GM21423 (cell line): ENCODE data around the gene TRAPPC12.
"Not testable (repeated sequence)": the region's sequence is repeated elsewhere in the genome, so short reads cannot be mapped to it uniquely, and the experiment has no call there.

Experiments used
- ATAC-seq: cut with Tn5 transposase; IDR thresholded peaks from one replicate; pipeline ENCODE4 v1.9.1; 2021; ENCODE audit warnings: mild to moderate bottlenecking, moderate library complexity; ENCODE audit not compliant: unreplicated experiment

The TRAPPC12 gene

DNA sequence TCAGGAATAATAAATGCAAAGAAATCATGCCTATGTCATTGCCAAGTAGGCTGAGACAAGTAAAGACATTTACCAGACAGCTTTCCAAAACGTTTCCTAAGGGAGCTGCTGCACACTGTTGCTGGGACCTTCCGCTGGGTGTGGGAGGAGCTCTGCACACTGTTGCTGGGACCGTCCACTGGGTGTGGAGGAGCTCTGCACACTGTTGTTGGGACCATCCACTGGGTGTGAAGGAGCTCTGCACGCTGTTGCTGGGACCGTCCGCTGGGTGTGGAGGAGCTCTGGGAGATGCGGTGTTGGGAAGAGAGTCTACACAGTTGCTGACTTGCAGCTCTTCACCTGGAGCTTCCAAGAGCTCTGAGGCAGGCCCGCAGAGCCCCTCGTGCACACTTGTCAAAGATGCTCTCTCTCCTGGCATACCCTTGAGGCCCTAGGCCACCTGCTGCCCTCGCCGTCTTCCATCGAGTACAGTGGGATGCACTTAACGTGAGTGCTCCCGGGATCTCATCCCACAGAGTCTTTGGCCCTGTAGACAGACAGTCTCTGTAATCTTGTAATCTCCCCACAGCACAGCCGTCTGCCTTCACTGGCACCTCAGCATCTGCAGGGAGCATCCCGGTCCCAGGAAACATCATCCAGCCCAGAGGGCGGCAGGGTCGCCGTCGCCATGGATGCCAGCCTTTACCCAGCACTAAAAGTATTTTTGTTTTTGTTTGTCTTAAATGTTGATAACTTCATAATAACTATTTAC, 51.4 kb downstream of the TRAPPC12 start:
- no peak for ATAC-seq

DNA sequence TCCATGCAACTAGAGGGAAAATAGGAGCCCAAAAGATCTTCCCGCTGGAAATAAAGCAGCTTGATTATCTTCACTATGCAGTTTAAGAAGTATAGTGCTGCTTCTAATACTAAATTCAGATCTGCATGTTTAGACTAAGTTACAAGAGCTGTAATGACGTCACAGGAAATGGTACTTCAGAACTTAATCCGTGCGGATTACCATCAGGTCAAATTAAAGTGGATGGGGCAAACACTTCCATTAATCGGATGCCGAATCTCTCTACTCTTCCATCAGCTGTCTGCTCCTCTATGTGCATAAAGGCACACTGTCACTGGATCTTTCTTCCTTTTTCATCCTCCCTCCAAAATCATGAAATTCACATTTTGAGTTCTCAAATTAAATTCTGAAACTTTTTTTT, 52.6 kb downstream of the TRAPPC12 start:
- no peak for ATAC-seq

DNA sequence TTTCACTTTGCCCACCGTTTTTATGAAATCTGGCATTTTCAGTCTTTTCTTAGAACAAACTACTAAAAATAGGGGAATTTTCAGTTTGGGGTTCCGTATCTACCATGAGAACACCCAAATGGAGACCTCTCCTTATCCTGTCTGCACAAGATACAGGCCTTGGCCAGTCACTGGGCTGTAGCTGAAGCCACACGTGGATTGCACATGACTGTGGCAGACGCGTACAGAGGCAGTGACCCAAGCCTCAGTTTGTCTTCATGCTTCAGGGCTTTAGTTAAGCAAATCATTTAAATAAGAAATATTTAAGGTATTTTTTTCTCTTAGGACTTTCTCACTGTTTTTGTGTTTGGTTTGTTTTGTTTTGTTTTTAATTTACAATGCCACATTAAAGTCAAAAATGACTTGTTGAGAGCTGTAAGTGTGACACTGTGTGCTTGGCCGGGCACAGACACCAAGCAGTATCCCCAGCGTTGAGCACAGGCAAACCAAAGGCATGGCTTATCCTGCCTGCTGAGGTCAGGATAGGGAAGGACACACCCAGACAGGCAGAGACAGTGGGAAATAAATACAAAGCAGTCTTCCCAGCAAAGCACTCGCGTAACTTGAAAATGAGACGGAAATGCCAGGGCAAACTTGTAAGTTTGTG, 53.3 kb downstream of the TRAPPC12 start:
- no peak for ATAC-seq

DNA sequence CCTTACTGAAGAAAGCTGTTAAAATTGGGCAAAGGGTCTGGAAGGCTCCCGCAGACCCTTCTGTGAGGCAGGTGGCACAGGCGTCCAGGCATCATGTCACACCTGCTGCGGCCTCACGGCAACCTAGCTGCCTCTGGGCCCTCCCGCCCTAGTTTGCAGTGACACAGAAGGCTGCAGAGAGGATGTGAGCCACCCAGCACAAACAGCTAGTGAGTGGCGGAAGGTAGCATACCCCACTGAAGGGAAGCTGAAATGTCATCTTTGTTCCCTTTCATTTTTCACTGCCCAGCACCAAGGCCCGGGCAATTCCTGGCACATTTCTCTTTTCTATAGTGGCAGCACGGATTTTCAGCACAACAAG, 53.8 kb downstream of the TRAPPC12 start:
- no peak for ATAC-seq

DNA sequence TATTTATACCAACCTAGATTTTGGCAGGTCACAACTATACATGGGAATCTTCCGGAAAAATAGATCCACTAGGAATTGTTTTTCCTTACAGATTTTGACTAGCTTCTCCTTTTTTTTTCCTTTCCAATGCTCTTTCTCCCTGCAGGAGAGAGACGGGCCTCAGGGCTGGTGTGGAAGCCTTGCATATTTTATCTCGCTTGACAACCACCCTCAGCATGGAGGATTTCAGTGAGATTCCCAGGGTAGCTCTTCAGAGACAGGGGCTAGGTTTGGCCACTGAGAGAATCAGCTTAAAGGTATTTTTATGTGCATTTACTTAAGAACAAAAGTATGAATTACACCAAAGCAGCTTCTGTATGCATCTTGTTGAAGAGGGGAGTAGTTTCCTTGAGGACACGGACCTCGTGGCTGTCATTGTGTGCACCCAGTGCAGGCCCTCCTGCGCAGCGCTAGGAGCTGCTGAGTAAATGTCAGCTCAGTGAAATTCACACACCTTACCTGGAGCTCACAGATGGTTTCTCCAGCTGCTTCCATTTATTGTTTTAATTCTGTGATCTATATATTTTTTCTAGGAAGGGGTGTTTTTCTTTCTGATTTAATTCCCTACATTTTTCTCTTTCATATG, 54.4 kb downstream of the TRAPPC12 start:
- ATAC-seq: no peak

DNA sequence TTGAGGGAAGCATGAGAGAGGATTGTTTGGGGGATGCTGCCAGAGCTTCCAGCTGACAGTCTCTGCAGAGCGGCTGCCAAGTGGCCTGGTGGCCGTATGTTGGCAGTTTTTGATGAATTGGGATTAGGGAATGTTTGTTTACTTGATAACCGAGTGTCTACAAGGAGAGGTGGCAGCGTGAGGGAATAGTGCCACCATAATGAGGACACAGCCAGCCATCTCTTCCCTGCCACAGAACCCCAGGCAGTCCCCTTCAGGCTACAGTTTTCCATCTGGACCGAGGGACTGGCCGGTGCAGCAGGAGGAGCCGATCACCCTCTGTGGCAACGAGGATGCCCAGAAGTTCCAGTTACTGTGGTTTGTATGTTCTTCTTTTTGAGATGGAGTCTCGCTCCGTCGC, 55.2 kb downstream of the TRAPPC12 start:
- ATAC-seq: no peak

DNA sequence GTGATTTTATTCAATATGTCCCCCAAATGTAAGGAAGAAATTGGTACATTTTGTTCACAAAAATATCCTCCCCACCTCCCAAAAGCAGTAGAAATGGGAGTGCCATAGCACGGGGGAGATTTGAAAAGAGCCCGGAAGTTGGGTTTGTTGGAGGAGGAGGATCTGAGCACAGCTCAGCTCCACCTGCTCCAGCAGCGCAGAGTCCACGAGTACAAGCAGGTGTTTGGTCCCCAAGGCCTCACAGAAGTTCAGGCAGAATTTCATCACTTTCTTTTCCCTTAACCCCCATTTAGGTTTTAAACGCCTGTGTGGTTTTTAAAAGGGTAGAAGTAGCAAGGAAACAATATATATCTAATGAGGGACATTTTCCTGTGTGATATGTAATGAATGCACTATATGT, 56.0 kb downstream of the TRAPPC12 start:
- ATAC-seq: no peak

DNA sequence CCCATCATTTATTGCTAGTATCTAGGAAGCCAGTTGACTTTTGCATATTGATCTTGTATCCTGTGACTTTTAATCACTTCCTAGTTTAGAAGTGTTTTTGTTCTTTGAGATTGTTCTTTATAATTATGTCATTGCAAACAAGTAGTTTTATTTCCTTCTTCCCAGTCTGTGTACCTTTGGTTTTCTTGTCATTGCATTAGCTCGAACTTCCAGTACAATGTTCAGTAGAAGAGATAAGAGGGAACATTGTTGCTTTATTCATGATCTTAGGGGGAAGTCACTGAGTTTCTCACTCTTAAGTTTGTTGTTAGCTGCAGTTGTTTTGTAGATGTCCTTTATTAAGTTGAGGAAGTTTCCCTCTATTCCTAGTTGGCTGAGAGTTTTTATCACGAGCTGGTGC, 61.0 kb downstream of the TRAPPC12 start:
- ATAC-seq: no peak

DNA sequence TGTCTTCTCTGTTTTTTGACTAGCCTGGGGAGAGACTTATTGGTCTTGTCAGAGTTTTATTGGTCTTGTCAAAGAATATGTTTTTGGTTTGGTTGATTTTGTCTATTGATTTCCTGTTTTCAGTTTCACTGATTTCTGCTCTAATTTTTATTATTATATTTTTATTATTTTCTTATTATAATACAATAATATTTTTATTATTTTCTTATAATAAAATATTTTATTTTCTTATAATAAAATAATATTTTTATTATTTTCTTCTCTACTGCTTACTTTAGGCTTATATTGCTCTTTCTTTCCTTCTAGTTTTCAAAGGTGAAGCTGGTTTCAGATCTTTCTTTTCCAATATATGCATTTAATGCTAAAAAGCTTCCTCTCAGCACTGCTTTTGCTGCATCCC, 62.0 kb downstream of the TRAPPC12 start:
- ATAC-seq: no peak

DNA sequence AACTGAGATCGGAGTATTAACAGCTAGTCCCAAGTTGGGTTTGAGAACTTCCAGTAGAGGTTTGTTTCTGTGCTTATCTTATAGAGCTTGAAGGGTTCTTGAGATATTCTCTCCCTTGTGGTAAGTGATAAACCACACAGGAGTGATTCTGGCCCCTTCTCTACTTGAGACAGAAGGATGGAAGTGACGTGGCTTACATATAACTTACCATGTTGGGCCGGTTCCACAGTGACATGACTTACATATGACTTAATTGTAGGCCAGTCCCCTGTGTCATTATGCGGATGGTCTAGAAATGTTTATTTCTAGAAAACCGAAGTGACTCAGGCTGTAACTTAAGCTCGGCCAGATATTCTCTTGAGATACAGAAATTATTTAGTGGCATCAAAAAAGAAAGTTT, 62.7 kb downstream of the TRAPPC12 start:
- no peak for ATAC-seq

DNA sequence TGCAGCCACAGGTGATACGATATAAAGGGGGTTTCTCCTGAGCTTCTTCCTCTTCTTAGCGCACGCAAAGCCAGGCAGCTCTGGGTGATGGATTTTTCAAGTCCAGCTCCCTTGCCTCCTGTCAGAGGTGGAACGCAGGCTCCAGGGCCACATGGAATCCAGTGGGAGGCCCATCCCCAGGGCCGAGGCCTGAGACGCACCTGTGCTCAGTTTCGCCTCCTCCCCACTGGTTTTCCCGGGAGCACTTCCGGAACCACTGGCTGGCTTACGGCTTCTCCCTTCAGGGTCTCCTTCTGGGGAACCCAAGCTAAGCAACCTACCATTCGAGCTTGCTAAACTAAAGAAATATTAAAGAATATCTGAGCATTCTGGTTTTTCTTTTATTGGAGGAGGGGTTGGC, 63.6 kb downstream of the TRAPPC12 start:
- ATAC-seq: no peak

DNA sequence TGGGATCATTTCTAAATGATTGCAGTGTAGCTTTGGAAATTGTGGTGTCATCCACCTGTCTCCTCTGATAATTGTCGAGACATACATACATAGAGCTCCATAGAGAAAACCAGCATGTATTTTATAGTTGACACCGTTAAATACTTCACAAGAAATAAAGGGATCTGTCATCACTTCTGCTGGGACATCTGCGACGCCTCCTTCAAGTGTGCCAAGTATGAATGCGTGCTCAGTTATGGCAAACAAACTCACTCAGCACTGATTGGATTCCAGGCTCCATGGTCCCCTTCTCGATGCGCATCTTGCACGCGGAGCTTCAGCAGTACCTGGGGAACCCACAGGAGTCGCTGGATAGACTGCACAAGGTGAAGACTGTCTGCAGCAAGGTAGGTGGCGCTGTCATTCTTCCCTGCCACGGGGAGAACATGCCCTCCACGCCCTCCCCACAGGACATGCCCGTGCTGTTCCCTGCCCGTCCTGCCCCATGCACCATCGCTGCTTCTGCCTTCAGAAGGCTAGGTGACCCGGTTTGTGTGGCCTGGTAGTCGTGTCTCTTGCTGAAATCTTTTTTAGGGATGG, 64.1 kb downstream of the TRAPPC12 start:
- no peak for ATAC-seq

DNA sequence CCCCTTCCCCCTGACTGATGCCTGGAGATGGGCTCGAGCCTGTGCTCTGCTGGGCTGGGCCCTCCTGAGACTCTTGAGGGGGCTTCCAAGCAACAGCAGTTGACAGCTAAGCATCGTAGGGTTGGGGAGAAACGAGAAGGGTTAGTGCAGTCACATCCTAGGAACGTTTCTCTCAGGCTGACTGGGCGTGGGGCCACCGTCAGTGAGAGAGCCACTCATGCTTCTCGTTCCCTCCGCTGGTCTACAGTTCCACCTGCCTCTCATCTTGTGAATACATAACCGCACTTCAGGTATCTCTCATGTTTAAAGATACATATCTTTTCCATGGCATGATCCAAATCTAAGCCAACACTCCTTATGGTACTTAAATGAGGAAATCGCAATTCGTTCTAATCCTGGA, 66.4 kb downstream of the TRAPPC12 start:
- ATAC-seq: no peak

DNA sequence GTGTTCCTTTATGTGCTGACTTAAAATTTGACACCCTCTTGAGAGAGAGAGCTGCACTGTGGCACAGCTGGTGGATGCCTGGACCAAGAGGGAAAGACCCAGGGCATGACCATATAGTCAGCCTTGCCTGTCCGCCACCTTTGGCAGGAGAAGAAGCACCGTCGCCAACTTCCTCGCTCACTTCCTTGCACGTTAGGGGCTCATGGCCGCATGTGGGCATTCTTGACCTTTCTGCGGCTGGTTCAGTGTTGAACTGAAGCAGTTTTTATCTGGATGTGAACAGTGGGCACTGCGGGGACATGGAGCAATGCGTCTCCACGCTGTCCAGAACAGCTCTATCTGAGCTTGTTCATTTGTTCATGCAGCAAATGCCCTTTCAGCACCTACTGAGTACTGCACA, 66.9 kb downstream of the TRAPPC12 start:
- ATAC-seq: no peak

DNA sequence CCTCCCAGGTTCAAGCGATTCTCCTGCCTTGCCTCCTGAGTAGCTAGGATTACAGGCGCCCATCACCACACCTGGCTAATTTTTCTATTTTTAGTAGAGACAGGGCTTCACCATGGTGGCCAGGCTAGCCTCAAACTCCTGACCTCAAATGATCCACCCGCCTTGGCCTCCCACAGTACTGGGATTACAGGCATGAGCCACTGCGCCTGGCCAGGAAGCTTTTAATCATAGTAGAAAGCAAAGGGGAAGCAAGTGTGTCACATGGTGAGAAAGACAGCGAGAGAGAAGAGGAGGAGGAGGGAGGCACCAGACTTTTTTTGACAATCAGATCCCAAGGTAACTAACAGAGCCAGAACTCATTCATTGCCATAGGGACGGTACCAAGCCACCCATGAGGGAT, 67.7 kb downstream of the TRAPPC12 start:
- ATAC-seq: not testable (repeated sequence)

DNA sequence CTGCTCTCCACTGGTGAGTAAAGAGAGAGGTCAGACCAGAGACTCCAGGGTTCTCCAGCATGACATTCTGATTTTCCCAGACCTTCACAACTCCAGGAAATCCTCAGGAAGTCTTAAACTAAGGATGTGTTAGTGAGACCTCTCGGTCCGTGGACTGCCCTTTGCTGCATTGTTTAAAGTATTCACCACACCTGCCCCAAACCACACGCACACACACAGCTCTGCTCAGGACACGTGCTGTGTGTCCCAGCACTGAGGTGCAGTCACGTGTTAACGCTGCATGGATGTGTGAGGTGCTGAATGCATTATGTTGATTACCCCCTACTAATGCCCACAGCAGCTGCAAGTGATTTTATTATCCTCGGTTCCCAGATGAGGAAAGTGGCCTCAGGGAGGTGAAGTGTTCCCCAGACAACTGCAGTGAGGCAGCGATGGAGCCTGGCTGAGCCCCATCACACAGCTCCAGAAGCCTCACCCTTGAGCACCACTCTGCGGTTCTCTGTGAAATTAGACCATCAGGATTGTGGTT, 68.4 kb downstream of the TRAPPC12 start:
- no peak for ATAC-seq

DNA sequence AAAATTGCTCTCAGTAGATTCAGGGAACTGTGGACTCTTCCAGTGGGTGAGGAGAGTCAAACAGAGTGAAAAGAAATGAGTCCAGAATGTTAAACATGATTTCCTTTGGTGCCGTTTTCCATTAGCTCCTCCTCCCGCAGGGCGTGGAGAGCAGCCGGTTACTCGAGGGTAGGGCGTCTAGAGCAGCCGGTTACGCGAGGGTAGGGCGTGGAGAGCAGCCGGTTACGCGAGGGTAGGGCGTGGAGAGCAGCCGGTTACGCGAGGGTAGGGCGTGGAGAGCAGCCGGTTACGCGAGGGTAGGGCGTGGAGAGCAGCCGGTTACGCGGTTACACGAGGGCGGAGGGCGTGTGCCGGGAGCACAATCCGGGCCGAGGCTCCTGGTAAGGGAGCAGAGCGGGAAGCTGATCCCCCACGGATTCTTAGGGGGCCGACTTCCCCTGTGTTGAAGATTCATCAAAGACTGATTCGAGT, 69.0 kb downstream of the TRAPPC12 start:
- ATAC-seq: not testable (repeated sequence)

DNA sequence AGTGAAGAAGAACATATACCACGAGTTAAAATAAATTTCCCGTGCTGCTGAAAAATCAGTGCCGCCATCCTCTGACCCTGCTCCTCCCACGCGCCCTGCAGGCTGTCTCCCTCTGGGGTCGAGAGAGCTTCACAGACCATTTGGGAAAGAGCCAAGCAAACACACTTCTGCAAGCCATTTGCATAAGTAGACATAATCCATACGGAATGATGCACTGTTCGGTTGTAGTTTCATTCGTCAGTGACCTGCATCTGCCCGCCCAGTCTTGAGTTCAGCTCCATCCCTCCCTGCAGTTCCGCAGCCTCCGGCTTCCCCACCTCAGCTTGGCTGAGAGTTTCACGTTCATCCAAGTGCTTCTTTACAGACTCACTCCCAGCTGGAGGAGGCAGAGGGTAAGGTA, 69.6 kb downstream of the TRAPPC12 start:
- ATAC-seq: no peak

DNA sequence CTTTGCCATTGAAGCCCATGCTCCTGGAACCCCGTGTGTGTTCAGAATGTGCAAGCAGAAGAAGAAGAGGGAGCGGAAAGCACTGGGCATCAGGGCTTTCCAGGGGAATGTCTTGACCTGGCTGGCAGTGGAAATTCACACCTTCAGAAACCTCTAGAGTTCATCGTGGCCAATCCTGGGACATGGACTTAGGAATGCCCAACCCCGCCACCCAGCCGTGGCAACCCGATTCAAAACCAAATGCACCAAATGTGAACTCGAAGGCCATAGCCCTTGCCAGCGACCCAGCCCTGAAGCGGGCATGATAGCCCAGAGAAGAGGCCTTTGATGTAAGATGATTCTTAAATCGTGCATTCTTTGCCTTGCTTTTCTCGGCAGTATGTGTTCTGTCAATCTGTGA, 70.4 kb downstream of the TRAPPC12 start:
- no peak for ATAC-seq

DNA sequence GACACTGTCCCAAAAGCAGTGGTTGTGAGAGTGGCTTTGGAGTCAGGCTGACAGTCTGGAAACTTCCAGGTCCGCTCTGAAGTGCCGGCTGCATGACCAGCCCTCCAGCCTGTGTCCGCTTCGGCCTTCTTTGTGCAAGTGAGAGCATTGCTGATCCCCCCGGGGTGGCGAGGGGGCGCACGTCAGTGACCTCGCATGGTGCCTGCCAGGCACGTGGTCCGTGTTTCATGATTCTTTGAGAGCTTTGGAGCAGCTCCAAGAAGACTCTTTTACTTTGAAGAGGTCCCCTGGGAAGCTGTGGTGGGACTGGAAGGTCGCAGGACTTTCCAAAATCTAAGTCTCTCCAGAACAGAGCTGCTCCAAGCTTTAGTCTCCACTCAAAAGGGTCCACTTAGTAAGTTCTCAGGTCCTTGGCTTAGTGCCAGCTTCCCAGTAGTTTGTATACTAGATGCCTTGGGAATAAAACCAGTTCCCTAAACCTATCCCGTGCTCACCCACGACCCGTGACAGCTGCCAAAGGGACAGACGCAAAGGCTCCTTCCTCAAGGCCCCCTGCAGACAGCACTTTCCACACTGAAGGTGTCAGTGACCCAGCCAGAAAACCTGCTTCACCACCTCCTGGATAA, 71.0 kb downstream of the TRAPPC12 start:
- no peak for ATAC-seq

DNA sequence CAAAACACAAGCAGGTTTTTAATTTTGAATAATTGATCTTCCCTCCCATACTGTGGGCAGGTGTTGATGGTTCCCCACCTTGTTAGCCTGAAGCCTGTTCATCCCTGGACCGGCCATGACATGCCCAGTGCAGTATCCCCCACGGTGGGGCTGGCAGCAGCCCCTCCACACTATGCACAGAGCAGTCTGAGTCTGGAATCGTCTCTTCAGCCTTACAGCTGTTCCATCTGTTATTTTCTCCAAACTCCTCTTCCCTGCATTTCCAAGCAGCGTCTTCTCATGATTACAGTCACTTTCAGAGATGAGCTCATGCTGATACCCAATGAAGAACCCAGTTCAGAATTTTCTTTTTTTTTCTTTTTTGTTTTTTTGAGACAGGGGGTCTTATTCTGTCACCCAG, 71.7 kb downstream of the TRAPPC12 start:
- no peak for ATAC-seq
